MG63 (cell line): ENCODE data around the gene CCDC40. TPM values are rescaled to one million over a fixed set of nuclear protein-coding genes. Genes with fewer than 3 reads are reported as not detected.
"Not testable (repeated sequence)": the region's sequence is repeated elsewhere in the genome, so short reads cannot be mapped to it uniquely, and the experiment has no call there.

Experiments used
- DNase-seq: peaks from one replicate; pipeline ENCODE4 v3.0.0-alpha.2; 2020
- H3K27me3 ChIP-seq: fragments of 250-450 bp; sonication (Bioruptor Pico); 2 replicates; pipeline ENCODE4 v1.5.1; 2020; ENCODE audit warnings: mild to moderate bottlenecking, moderate library complexity
- H3K36me3 ChIP-seq: fragments of 250-450 bp; sonication (Bioruptor Pico); 2 replicates; pipeline ENCODE4 v1.5.1; 2020; ENCODE audit warnings: mild to moderate bottlenecking, moderate library complexity
- H3K4me3 ChIP-seq: fragments of 250-450 bp; sonication (Bioruptor Pico); 2 replicates; pipeline ENCODE4 v1.5.1; 2020; ENCODE audit warnings: mild to moderate bottlenecking, moderate library complexity
- H3K9me3 ChIP-seq: fragments of 250-450 bp; sonication (Bioruptor Pico); 2 replicates; pipeline ENCODE4 v1.5.1; 2020; ENCODE audit warnings: mild to moderate bottlenecking, moderate library complexity
- total RNA-seq: library from RNA; depleted of rRNA; stranded (reverse); fragments of >200 nt; shearing (Covaris generic); gene quantifications from 2 replicates; pipeline ENCODE4 v1.2.3, GENCODE V29; 2014; ENCODE audit warnings: low replicate concordance

The CCDC40 gene
- total RNA-seq, 1 experiment from 2014 or later = 9.7 TPM

DNA sequence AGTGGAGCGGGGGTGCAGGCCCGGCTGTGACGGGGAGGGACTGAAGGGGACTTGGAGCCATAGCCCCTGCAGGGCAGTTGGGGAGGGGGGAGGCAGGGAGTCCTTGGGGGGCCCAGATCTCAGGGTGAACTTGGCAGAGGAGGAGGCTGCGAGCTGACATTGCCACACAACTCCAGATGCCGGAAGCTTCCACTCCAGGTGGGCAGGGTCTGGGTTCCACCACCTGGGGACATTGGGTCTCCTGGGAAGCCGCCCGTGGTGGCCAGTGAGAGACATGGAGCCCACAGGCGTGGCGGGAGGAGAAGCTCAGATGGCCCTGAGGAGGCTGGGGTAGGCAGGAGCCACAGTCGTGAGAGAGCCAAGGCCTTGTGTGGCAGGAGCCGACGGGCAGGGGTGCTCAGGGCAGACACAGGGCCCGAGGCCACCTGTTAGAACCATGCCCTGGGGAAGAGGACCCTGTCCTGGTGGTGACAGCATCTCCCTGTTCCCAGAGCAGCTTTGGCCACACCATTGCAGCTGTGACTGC, 46.8 kb downstream of the CCDC40 start:
- Histone ChIP-seq H3K36me3 (no peaks in the 10 kb centered on the region), H3K9me3 (no peaks in the 10 kb centered on the region), H3K4me3 (no peak overlapping the region), H3K27me3 (no peaks in the 10 kb centered on the region)
- no peak for DNase-seq

DNA sequence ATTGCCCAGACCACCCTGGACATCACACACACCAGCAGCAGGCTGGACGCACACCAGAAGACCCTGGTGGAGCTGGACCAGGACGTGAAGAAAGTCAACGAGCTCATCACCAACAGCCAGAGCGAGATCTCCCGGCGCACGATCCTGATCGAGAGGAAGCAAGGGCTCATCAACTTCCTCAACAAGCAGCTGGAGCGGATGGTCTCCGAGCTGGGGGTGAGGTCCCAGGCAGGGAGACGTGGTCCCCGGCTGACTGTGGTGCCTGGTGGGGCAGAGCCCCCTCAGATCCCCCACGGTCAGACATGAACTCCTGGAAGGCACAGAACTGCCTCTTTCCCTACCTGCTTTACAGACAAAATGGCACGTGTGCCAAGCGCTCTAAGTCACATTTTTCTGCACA, 48.3 kb downstream of the CCDC40 start:
- Histone ChIP-seq H3K9me3 (no peaks in the 10 kb centered on the region), H3K4me3 (no peak overlapping the region), H3K27me3 (no peaks in the 10 kb centered on the region), H3K36me3 (no peaks in the 10 kb centered on the region)
- no peak for DNase-seq

DNA sequence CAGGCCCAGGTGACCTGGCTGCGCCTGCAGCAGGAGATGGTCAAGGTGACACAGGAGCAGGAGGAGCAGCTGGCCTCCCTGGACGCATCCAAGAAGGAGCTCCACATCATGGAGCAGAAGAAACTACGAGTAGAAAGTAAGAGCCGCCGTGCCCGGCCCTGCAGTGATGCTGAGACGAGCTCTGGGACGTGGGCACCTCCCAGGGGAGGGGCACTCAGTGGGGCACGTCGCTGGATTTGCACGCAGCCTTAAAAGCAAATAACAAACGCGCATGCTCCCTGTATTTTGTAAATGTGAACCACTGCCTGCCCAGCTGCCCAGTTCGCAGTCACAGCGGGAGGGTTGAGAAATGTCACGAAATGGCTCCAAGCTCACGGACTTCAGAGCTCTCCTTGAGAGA, 49.6 kb downstream of the CCDC40 start:
- H3K9me3 ChIP-seq = no peaks in the 10 kb centered on the region
- no peaks in the 10 kb centered on the region for H3K36me3 ChIP-seq
- H3K4me3 ChIP-seq = no peak overlapping the region
- no peak for DNase-seq
- no peaks in the 10 kb centered on the region for H3K27me3 ChIP-seq

DNA sequence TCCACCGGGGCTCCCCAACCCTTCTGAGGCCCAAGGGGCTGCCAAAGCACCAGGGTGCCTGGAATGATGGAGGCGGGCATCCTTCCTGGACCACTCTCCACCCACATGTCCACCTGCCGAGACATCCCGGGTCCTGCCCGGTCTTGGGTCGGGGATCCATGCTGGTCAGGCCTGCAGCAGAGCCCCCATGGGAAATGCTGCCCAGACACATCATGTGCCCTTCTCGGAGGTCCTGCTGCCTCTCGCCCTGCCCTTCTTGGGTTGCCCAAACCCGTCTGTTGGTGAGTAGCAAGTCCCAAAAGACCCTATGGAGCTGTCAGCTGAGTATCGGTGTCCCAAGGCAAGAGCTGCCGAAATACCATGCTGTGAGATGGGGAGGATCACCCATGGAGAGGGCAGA, 50.2 kb downstream of the CCDC40 start:
- H3K36me3 ChIP-seq = no peaks in the 10 kb centered on the region
- H3K4me3 ChIP-seq = no peak overlapping the region
- H3K9me3 ChIP-seq = no peaks in the 10 kb centered on the region
- DNase-seq = no peak
- no peaks in the 10 kb centered on the region for H3K27me3 ChIP-seq

- no peaks in the 10 kb centered on the region for H3K36me3 ChIP-seq
- no peaks in the 10 kb centered on the region for H3K27me3 ChIP-seq
- no peaks in the 10 kb centered on the region for H3K9me3 ChIP-seq
- no peak for DNase-seq
- H3K4me3 ChIP-seq = no peak overlapping the region
Measured at GRCh38 chr17:80087346-80088265, 51.2 kb downstream of the CCDC40 start.

GRCh38 chr17:80089762-80090161, 53.3 kb downstream of the CCDC40 start:
- no peaks in the 10 kb centered on the region for H3K36me3 ChIP-seq
- no peaks in the 10 kb centered on the region for H3K27me3 ChIP-seq
- DNase-seq = no peak
- H3K4me3 ChIP-seq = no peak overlapping the region
- no peaks in the 10 kb centered on the region for H3K9me3 ChIP-seq

DNA sequence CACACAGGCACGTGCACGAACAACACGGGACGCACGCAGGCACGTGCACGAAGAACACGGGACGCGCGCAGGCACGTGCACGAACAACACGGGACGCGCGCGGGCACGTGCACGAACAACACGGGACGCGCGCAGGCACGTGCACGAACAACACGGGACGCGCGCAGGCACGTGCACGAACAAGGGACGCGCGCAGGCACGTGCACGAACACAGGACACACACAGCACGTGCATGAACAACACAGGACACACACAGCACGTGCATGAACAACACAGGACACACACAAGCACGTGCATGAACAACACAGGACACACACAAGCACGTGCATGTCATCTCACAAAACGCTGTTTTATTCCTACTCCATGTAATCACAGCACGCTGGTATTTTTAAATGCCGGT, 53.7 kb downstream of the CCDC40 start:
- H3K36me3 ChIP-seq, H3K27me3 ChIP-seq, H3K4me3 ChIP-seq, DNase-seq, H3K9me3 ChIP-seq: not testable (repeated sequence)

DNA sequence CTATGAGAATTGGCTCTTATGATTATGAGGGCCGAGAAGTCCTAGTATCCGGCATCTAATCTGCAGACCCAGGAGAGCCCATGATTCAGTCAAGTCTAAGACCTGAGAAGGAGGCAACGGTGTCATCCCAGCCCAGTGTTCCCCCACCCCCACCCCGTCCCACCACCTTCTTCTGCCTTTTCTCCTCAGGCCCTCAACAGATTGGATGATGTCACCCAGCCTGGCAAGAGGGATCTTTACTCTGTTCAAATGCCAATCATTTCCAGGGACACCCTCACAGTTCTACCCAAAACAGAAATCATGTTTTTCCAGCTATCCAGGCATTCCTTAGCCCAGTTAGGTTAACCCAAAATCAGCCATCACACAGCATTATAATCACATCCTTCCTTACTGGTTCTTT, 54.9 kb downstream of the CCDC40 start:
- Histone ChIP-seq H3K4me3 (no peak overlapping the region), H3K9me3 (no peaks in the 10 kb centered on the region), H3K36me3 (no peaks in the 10 kb centered on the region), H3K27me3 (no peaks in the 10 kb centered on the region)
- no peak for DNase-seq

GRCh38 chr17:80092959-80093358, 56.5 kb downstream of the CCDC40 start:
- no peaks in the 10 kb centered on the region for H3K9me3 ChIP-seq
- H3K4me3 ChIP-seq = no peak overlapping the region
- no peaks in the 10 kb centered on the region for H3K36me3 ChIP-seq
- H3K27me3 ChIP-seq = no peaks in the 10 kb centered on the region
- no peak for DNase-seq

- H3K27me3 ChIP-seq = no peaks in the 10 kb centered on the region
- no peaks in the 10 kb centered on the region for H3K9me3 ChIP-seq
- no peak for DNase-seq
- no peak overlapping the region for H3K4me3 ChIP-seq
- no peaks in the 10 kb centered on the region for H3K36me3 ChIP-seq
Measured at GRCh38 chr17:80095038-80095843, 58.8 kb downstream of the CCDC40 start.

DNA sequence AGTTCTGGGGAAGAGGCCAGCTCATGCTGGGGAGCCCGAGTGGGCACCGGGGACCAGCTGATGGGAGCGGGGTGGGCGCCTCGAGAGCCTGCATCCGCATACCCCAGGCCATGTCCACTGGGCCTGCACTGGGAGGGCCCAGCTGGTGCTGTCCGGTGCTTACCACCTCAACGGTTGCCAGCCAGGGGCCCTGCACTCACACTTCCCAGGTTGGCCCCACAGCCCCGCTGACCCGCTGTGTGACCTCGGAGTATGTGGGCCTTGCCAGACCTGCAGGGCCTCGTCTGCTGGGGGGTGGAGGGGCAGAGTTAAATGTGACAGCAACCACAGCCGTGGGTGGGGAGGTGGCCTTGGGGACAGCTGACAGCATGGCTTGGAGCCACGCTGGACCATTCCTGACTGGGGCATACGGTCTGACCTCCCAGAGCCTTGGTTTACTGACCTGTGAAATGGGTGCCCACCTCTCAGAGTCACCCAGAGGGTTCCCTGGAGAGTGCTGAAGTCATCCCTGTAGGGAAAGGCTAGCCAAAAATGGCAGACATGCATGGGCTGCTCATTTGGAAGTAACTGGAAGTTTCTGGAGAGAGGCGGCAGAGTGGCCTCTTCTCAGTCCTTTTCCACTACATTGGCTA, 59.5 kb downstream of the CCDC40 start:
- DNase-seq = no peak
- no peaks in the 10 kb centered on the region for H3K9me3 ChIP-seq
- no peaks in the 10 kb centered on the region for H3K27me3 ChIP-seq
- no peak overlapping the region for H3K4me3 ChIP-seq
- H3K36me3 ChIP-seq = no peaks in the 10 kb centered on the region

DNA sequence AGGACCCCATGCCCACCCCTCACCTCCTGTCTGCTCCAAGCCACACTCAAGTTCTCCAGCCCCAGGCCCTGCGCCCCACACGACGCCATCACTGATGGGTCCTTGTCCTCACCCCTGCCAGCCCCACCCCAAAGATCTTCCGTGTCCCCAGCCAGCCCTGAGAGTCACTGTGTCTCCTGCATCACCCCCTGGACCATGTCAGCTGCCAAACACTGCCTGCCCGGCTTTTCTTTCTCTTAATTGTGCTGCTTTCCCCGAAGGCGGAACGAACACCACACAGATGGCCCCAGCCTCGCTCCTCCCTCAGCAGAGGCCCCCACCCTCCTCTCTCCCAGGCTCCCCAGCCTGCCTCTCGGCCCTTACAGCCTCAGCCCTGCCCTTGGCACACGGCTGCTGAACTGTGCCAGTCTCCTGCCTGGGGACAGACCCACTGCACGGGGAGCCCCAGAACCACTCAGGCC, 60.1 kb downstream of the CCDC40 start:
- H3K4me3 ChIP-seq = no peak overlapping the region

DNA sequence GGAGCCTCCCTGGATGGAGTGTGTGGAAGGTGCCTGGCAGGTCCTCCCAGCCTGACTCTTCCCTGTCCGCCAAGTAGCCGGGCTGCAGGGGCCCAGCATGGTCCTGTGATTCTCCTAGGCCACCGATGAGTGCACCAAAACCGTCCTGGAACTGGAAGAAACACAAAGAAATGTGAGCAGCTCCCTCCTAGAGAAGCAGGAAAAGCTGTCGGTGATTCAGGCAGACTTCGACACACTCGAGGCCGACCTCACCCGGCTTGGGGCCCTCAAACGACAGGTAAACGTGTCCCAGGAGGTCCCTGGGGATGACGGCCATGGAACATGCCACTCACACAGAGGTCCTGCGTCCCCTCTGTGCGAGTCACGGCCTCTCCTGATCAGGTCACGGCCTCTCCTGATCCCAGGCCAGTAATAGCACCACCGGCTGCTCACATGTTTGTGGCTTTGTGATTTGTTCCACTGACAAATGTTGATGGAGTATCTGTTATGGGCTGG, 60.7 kb downstream of the CCDC40 start:
- no peak overlapping the region for H3K4me3 ChIP-seq
- no peak for DNase-seq
- H3K36me3 ChIP-seq = no peaks in the 10 kb centered on the region
- no peaks in the 10 kb centered on the region for H3K27me3 ChIP-seq
- no peaks in the 10 kb centered on the region for H3K9me3 ChIP-seq

More for the DNA sequence above, 60.1 kb downstream of the CCDC40 start:
- Histone ChIP-seq H3K27me3 (no peaks in the 10 kb centered on the region), H3K36me3 (no peaks in the 10 kb centered on the region), H3K9me3 (no peaks in the 10 kb centered on the region)
- DNase-seq = no peak

GRCh38 chr17:80097844-80098691, 61.6 kb downstream of the CCDC40 start:
- no peaks in the 10 kb centered on the region for H3K9me3 ChIP-seq
- DNase-seq = no peak
- H3K36me3 ChIP-seq = no peaks in the 10 kb centered on the region
- no peaks in the 10 kb centered on the region for H3K27me3 ChIP-seq
- H3K4me3 ChIP-seq = no peak overlapping the region

GRCh38 chr17:80099291-80100034, 63.0 kb downstream of the CCDC40 start:
- no peaks in the 10 kb centered on the region for H3K36me3 ChIP-seq
- no peaks in the 10 kb centered on the region for H3K27me3 ChIP-seq
- no peaks in the 10 kb centered on the region for H3K9me3 ChIP-seq
- H3K4me3 ChIP-seq = no peak overlapping the region
- peak; percentile 48 for DNase-seq

DNA sequence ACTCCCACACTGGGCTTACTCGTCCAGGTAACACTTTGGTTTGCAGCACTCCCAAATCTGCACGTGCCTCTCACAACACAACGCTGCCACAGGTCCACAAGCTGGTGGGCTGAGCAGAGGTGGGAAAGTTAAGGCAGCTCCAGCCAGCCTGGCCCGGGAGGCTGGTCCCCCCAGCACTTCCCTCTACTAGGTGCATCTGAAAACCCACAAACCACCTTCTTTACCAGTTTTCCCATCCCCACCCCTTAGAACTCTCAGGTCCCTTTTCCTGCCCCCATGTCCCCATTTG, 63.5 kb downstream of the CCDC40 start:
- no peaks in the 10 kb centered on the region for H3K36me3 ChIP-seq
- H3K27me3 ChIP-seq = no peaks in the 10 kb centered on the region
- no peaks in the 10 kb centered on the region for H3K9me3 ChIP-seq
- no peak overlapping the region for H3K4me3 ChIP-seq
- DNase-seq = no peak
